ENCODE results near the gene CD200R1L. TPM values are rescaled to one million over a fixed set of nuclear protein-coding genes. Genes with fewer than 3 reads are reported as not detected.

Gene CD200R1L
- total RNA-seq, 1 donor from 2014 or later: not detected

- no peak for TF ChIP-seq CTCF (IDR thresholded peaks at IDR 0.05; ENCODE audit: partially characterized antibody, unreplicated experiment)
- H3K27me3 Mint-ChIP-seq (ENCODE audit: unreplicated experiment): no peaks in the 10 kb centered on the region
- H3K4me1 Mint-ChIP-seq (ENCODE audit: low read depth, unreplicated experiment): peaks cover 1% of the 10 kb centered on the region
- DNase-seq: no peak
- H3K27ac Mint-ChIP-seq (ENCODE audit: unreplicated experiment): no peak overlapping the region
- no peaks in the 10 kb centered on the region for H3K9me3 Mint-ChIP-seq (ENCODE audit: unreplicated experiment)
- H3K36me3 Mint-ChIP-seq (ENCODE audit: unreplicated experiment): no peaks in the 10 kb centered on the region
- no peak overlapping the region for H3K4me3 Mint-ChIP-seq (ENCODE audit: unreplicated experiment)
Measured at GRCh38 chr3:112776000-112776399, 70.7 kb downstream of the CD200R1L start.

GRCh38 chr3:112775011-112775742, 71.5 kb downstream of the CD200R1L start:
- no peaks in the 10 kb centered on the region for H3K9me3 Mint-ChIP-seq (ENCODE audit: unreplicated experiment)
- H3K27me3 Mint-ChIP-seq (ENCODE audit: unreplicated experiment): peaks cover 2% of the 10 kb centered on the region
- no peaks in the 10 kb centered on the region for H3K36me3 Mint-ChIP-seq (ENCODE audit: unreplicated experiment)
- peaks cover 1% of the 10 kb centered on the region for H3K4me1 Mint-ChIP-seq (ENCODE audit: low read depth, unreplicated experiment)
- H3K27ac Mint-ChIP-seq (ENCODE audit: unreplicated experiment): no peak overlapping the region
- TF ChIP-seq CTCF (IDR thresholded peaks at IDR 0.05; ENCODE audit: partially characterized antibody, unreplicated experiment): no peak
- no peak overlapping the region for H3K4me3 Mint-ChIP-seq (ENCODE audit: unreplicated experiment)
- no peak for DNase-seq

- Mint-ChIP-seq H3K36me3 (ENCODE audit: unreplicated experiment) (no peaks in the 10 kb centered on the region), H3K4me3 (ENCODE audit: unreplicated experiment) (no peak overlapping the region), H3K27ac (ENCODE audit: unreplicated experiment) (no peak overlapping the region), H3K9me3 (ENCODE audit: unreplicated experiment) (no peaks in the 10 kb centered on the region), H3K4me1 (ENCODE audit: low read depth, unreplicated experiment) (peaks cover 1% of the 10 kb centered on the region), H3K27me3 (ENCODE audit: unreplicated experiment) (peaks cover 2% of the 10 kb centered on the region)
- no peak for TF ChIP-seq CTCF (IDR thresholded peaks at IDR 0.05; ENCODE audit: partially characterized antibody, unreplicated experiment)
- DNase-seq: no peak
Measured at GRCh38 chr3:112774293-112774926, 72.3 kb downstream of the CD200R1L start.

DNA sequence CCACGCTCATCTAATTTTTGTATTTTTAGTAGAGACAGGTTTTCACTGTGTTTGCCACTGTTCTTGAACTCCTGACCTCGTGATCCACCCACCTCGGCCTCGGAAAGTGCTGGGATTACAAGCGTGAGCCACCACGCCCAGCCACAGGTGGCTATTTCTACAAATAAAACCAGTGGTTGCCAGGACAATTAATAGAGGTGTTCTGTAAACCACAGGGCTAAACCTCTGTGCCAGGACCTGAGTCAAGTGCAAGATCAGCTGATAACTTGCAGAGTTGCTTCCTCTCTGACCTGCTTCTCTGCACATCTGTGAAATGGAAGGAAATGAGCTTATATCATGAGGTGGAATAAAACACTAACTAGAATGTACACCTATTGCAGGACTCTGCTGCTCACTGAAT, 72.8 kb downstream of the CD200R1L start:
- Mint-ChIP-seq H3K9me3 (ENCODE audit: unreplicated experiment) (no peaks in the 10 kb centered on the region), H3K4me3 (ENCODE audit: unreplicated experiment) (no peak overlapping the region), H3K27me3 (ENCODE audit: unreplicated experiment) (peaks cover 2% of the 10 kb centered on the region), H3K36me3 (ENCODE audit: unreplicated experiment) (no peaks in the 10 kb centered on the region), H3K4me1 (ENCODE audit: low read depth, unreplicated experiment) (peaks cover 1% of the 10 kb centered on the region), H3K27ac (ENCODE audit: unreplicated experiment) (no peak overlapping the region)
- no peak for TF ChIP-seq CTCF (IDR thresholded peaks at IDR 0.05; ENCODE audit: partially characterized antibody, unreplicated experiment)
- no peak for DNase-seq

DNA sequence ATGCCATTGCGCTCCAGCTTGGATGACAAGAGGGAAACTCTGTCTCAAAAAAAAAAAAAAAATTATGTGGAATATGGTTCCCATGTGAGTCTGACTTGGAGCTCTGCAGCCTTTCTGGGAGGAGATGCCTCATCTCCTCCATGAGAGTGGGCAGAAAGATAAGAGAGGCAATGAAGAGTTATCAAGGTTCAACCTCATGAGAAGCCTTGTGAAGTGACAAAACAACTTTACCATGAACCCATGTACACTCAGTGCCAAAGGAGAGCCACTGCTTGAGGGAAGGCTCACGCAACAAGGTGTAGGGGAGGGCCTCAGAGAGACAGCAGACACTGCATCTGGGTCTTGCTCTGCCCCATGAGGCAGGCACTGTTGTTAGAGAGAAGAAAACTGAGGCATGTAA, 75.7 kb downstream of the CD200R1L start:
- peaks cover 2% of the 10 kb centered on the region for H3K27me3 Mint-ChIP-seq (ENCODE audit: unreplicated experiment)
- no peak overlapping the region for H3K4me3 Mint-ChIP-seq (ENCODE audit: unreplicated experiment)
- no peaks in the 10 kb centered on the region for H3K36me3 Mint-ChIP-seq (ENCODE audit: unreplicated experiment)
- no peak for TF ChIP-seq CTCF (IDR thresholded peaks at IDR 0.05; ENCODE audit: partially characterized antibody, unreplicated experiment)
- H3K9me3 Mint-ChIP-seq (ENCODE audit: unreplicated experiment): no peaks in the 10 kb centered on the region
- H3K4me1 Mint-ChIP-seq (ENCODE audit: low read depth, unreplicated experiment): peaks cover 1% of the 10 kb centered on the region
- H3K27ac Mint-ChIP-seq (ENCODE audit: unreplicated experiment): no peak overlapping the region
- no peak for DNase-seq

Measured in glutamatergic neuron (in vitro differentiated cells).